ENCODE results near the gene NDUFS3.

DNA sequence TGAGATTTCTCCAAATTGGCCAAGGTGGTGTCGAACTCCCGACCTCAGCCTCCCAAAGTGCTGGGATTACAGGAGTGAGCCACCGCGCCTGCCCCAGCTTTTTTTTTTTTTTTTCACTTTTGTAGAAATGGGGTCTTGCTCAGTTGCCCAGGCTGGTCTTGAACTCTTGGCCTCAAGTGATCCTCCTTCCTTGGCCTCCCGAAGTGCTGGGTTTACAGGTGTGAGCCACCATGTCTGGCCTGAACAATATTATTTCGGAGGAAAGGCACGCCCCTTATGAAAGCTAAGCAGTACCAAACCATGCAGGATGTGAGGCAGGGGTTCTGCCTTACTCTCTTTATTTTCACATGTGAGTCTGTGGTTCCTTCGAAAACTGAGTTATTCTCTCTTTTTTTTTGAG is 47.4 kb downstream of the NDUFS3 start:
- TF ChIP-seq, protein P1, sequence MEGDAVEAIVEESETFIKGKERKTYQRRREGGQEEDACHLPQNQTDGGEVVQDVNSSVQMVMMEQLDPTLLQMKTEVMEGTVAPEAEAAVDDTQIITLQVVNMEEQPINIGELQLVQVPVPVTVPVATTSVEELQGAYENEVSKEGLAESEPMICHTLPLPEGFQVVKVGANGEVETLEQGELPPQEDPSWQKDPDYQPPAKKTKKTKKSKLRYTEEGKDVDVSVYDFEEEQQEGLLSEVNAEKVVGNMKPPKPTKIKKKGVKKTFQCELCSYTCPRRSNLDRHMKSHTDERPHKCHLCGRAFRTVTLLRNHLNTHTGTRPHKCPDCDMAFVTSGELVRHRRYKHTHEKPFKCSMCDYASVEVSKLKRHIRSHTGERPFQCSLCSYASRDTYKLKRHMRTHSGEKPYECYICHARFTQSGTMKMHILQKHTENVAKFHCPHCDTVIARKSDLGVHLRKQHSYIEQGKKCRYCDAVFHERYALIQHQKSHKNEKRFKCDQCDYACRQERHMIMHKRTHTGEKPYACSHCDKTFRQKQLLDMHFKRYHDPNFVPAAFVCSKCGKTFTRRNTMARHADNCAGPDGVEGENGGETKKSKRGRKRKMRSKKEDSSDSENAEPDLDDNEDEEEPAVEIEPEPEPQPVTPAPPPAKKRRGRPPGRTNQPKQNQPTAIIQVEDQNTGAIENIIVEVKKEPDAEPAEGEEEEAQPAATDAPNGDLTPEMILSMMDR (conservative IDR thresholded peaks at IDR 0.05), result no peak
- no peak for TF ChIP-seq EZH2 (IDR thresholded peaks at IDR 0.05; ENCODE audit: low read depth)
